Stomach (tissue), 4 donors: ENCODE data around the gene TTC39B.

Experiments used
- POLR2A ChIP-seq, 4 donors: fragments of 450-650 bp; IDR thresholded peaks; one replicate each; pipeline ENCODE4 v1.6.1; 2016; ENCODE audit warnings: antibody characterized with exemption in 4 of 4, control low read depth in 2 of 4, mild to moderate bottlenecking in 1 of 4, moderate library complexity in 1 of 4
- TF ChIP-seq, protein P1 (sequence below), 7 experiments: fragments of 450-650 bp in 4 of 7; fragments of 200-600 bp in 3 of 7; sonication (generic) in 3 of 7; IDR thresholded peaks; one replicate each; pipeline ENCODE4 v1.5.1; 2016 to 2019; ENCODE audit warnings: antibody characterized with exemption in 7 of 7, control low read depth in 2 of 7, mild to moderate bottlenecking in 1 of 7

- TF ChIP-seq, protein P1, sequence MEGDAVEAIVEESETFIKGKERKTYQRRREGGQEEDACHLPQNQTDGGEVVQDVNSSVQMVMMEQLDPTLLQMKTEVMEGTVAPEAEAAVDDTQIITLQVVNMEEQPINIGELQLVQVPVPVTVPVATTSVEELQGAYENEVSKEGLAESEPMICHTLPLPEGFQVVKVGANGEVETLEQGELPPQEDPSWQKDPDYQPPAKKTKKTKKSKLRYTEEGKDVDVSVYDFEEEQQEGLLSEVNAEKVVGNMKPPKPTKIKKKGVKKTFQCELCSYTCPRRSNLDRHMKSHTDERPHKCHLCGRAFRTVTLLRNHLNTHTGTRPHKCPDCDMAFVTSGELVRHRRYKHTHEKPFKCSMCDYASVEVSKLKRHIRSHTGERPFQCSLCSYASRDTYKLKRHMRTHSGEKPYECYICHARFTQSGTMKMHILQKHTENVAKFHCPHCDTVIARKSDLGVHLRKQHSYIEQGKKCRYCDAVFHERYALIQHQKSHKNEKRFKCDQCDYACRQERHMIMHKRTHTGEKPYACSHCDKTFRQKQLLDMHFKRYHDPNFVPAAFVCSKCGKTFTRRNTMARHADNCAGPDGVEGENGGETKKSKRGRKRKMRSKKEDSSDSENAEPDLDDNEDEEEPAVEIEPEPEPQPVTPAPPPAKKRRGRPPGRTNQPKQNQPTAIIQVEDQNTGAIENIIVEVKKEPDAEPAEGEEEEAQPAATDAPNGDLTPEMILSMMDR (IDR thresholded peaks at IDR 0.05): no peak
- no peak for TF ChIP-seq POLR2A (IDR thresholded peaks at IDR 0.05)
Measured at GRCh38 chr9:15136646-15137045, 170.4 kb downstream of the TTC39B start.
